SH-SY5Y (cell line): ENCODE data around the gene TMEM181.

Source experiments
- GATA2 ChIP-seq: IDR thresholded peaks from 2 replicates; pipeline ENCODE4 v1.6.1; 2011; ENCODE audit warnings: mild to moderate bottlenecking, low read depth, low read length
- GATA3 ChIP-seq: IDR thresholded peaks from 2 replicates; pipeline ENCODE4 v1.6.1; 2011; ENCODE audit warnings: low read depth, mild to moderate bottlenecking, low read length, moderate library complexity

DNA sequence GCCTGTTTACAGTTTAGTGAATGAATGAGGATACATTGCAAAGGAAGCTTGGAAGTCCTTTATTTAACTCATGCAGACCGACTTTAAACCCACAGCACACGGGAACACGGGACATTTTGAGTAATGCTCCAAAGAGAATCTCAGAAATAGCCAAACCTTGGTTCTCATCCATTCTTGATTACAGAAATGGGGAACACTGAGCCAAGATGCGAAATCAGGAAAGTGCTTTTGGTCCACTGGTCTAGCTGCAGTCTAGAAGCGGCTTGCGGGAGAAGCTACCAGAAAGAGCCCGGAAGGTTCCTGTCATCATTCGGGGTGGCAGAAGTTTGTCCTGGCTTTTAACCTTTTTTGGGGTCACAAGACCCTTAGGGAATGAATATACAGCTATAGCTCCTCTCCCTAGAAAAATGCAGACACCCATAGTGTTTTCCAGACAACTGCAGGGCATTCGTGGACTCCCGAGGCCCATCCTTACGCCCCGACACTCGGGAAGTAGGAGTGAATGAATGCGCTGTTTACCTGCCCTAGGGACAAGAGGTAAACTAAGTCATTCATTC is 475 bp upstream of the TMEM181 start:
- TF ChIP-seq GATA2 (no peak), GATA3 (no peak)
